Placental epithelial cell (primary cell): Measurements from ENCODE around the gene NCOA1. TPM values are rescaled to one million over a fixed set of nuclear protein-coding genes. Genes with fewer than 3 reads are reported as not detected.

Experiments used
- small RNA-seq: library from RNA; depleted of rRNA; stranded (forward); fragments of <200 nt; gene quantifications from one replicate; pipeline ENCODE3, GENCODE V24; 2012
- total RNA-seq: library from RNA; depleted of rRNA; stranded (reverse); fragments of >200 nt; gene quantifications from 2 replicates; pipeline ENCODE4 v1.2.3, GENCODE V29; 2012

The NCOA1 gene
- 22.1 and 26.3 TPM in 2 replicates for total RNA-seq

GRCh38 chr2:24490690-24491541 is at the start of gene NCOA1:
TSS of gene NCOA1 (plus strand) at chr2:24491254. CDS start at chr2:24658678, 167,424 bp downstream.

GRCh38 chr2:24792874-24793760 is 302.1 kb downstream of the NCOA1 start, which contains the start of the genes CENPO and PTRHD1:
TSS of gene CENPO (plus strand) at chr2:24793425. CDS start at chr2:24793920, 495 bp downstream.
TSS of gene PTRHD1 (minus strand) at chr2:24793391. CDS start at chr2:24793377, 14 bp downstream.

Small RNAs within 50 kb of the gene (small RNA-seq; reads per million reads assigned to genes)
- gene RNA5SP88 (not detected), gene RNU6-936P (not detected)

Other genes with a start within 250 kb of the NCOA1 start
- 15.3 and 21.8 TPM in 2 replicates for gene ITSN2, start 130.7 kb upstream of the NCOA1 start, total RNA-seq